SK-N-SH (cell line): ENCODE data around the gene TBC1D21. TPM values are rescaled to one million over a fixed set of nuclear protein-coding genes. Genes with fewer than 3 reads are reported as not detected.

Experiments
- CTCF ChIA-PET: fragments of 300-600, 350-600 bp; formaldehyde crosslinking; extraction: SDS; loops from one replicate; lab custom pipeline; 2021; lab: Yijun Ruan, JAX
- POLR2A ChIA-PET: fragments of 350-600 bp; sonication (Branson Sonifier 250); formaldehyde crosslinking; extraction: SDS; loops from one replicate; lab custom pipeline; 2020; ENCODE audit warnings: antibody characterized with exemption, inconsistent platforms; lab: Yijun Ruan, JAX
- DNase-seq: peaks from one replicate; pipeline ENCODE4 v3.0.0; 2012
- H2AFZ ChIP-seq: fragments of 200-600 bp; sonication (generic); 2 replicates; pipeline ENCODE4 v1.8.1; 2016; ENCODE audit warnings: antibody characterized with exemption, mild to moderate bottlenecking, low read depth
- H3F3A ChIP-seq: fragments of 200-600 bp; sonication (generic); replicated peaks from 2 replicates; pipeline ENCODE3; 2016; ENCODE audit warnings: antibody characterized with exemption, mild to moderate bottlenecking; ENCODE audit not compliant: insufficient read depth
- H3K27ac ChIP-seq, 2 experiments: fragments of 200-500 bp in 1 of 2; fragments of 200-600 bp in 1 of 2; sonication (Bioruptor generic) in 1 of 2; sonication (generic), shearing (Covaris generic) in 1 of 2; 2 replicates each; pipeline versions ENCODE4 v1.5.1 to v1.6.1; 2014 to 2016; ENCODE audit warnings: low read depth in 2 of 2, inconsistent platforms in 1 of 2, low read length in 1 of 2, mild to moderate bottlenecking in 1 of 2, mixed read lengths in 1 of 2
- H3K27me3 ChIP-seq: fragments of 200-600 bp; sonication (generic), shearing (Covaris generic); 2 replicates; pipeline ENCODE4 v1.6.1; 2016; ENCODE audit warnings: mixed run types; ENCODE audit not compliant: insufficient read depth
- H3K36me3 ChIP-seq, 2 experiments: fragments of 200-500 bp in 1 of 2; fragments of 200-600 bp in 1 of 2; sonication (Bioruptor generic) in 1 of 2; sonication (generic) in 1 of 2; replicated peaks in 1 of 2; 2 replicates each; pipeline versions ENCODE3 to v1.5.1; 2014 to 2016; ENCODE audit warnings: low read length in 1 of 2, mild to moderate bottlenecking in 1 of 2; ENCODE audit not compliant: insufficient read depth in 2 of 2, control insufficient read depth in 1 of 2
- H3K4me1 ChIP-seq, 2 experiments: fragments of 200-500 bp in 1 of 2; fragments of 200-600 bp in 1 of 2; sonication (Bioruptor generic) in 1 of 2; sonication (generic), shearing (Covaris generic) in 1 of 2; 2 replicates each; pipeline versions ENCODE4 v1.5.1 to v1.6.1; 2014 to 2016; ENCODE audit warnings: low read depth in 1 of 2, low read length in 1 of 2, mixed run types in 1 of 2; ENCODE audit not compliant: insufficient read depth in 2 of 2, control insufficient read depth in 1 of 2
- H3K4me2 ChIP-seq: fragments of 200-600 bp; sonication (generic), shearing (Covaris generic); 2 replicates; pipeline ENCODE4 v1.6.1; 2017; ENCODE audit warnings: mixed run types
- H3K4me3 ChIP-seq, 2 experiments: fragments of 200-500 bp in 1 of 2; fragments of 200-600 bp in 1 of 2; sonication (Bioruptor generic) in 1 of 2; sonication (generic), shearing (Covaris generic) in 1 of 2; 2 replicates each; pipeline versions ENCODE4 v1.5.1 to v1.8.1; 2014 to 2016; ENCODE audit warnings: low read depth in 2 of 2, inconsistent platforms in 1 of 2, low read length in 1 of 2, mild to moderate bottlenecking in 1 of 2, mixed read lengths in 1 of 2, moderate library complexity in 1 of 2
- H3K79me2 ChIP-seq: fragments of 200-600 bp; sonication (generic); 2 replicates; pipeline ENCODE4 v1.8.1; 2017; ENCODE audit warnings: mild to moderate bottlenecking; ENCODE audit not compliant: insufficient read depth
- H3K9ac ChIP-seq: fragments of 200-600 bp; sonication (generic); 2 replicates; pipeline ENCODE4 v1.6.1; 2017; ENCODE audit warnings: mixed run types
- H3K9me2 ChIP-seq: fragments of 200-600 bp; sonication (generic); 2 replicates; pipeline ENCODE4 v1.6.1; 2017; ENCODE audit warnings: mixed run types
- H3K9me3 ChIP-seq: fragments of 200-600 bp; sonication (generic); 2 replicates; pipeline ENCODE4 v1.6.1; 2017; ENCODE audit warnings: mixed run types, mild to moderate bottlenecking, moderate library complexity
- H4K20me1 ChIP-seq: fragments of 200-600 bp; sonication (generic); 2 replicates; pipeline ENCODE4 v1.6.1; 2017; ENCODE audit warnings: mild to moderate bottlenecking, mixed run types; ENCODE audit not compliant: insufficient read depth
- CHD2 ChIP-seq: fragments of 150-350 bp; IDR thresholded peaks from 2 replicates; pipeline ENCODE4 v1.6.1; 2018; ENCODE audit warnings: low read length; ENCODE audit not compliant: partially characterized antibody
- ELF1 ChIP-seq: IDR thresholded peaks from 2 replicates; pipeline ENCODE4 v1.4.0; 2012
- FOXM1 ChIP-seq: IDR thresholded peaks from 2 replicates; pipeline ENCODE4 v1.4.0; 2012; ENCODE audit warnings: low read depth, mild to moderate bottlenecking
- GABPA ChIP-seq: IDR thresholded peaks from 2 replicates; pipeline ENCODE4 v1.4.0; 2012; ENCODE audit warnings: low read depth, mild to moderate bottlenecking
- MAX ChIP-seq: IDR thresholded peaks from 2 replicates; pipeline ENCODE4 v1.4.0; 2012; ENCODE audit warnings: low read depth
- NFIC ChIP-seq: IDR thresholded peaks from 2 replicates; pipeline ENCODE4 v1.4.0; 2012; ENCODE audit warnings: borderline replicate concordance
- PBX3 ChIP-seq: IDR thresholded peaks from 2 replicates; pipeline ENCODE4; 2012
- POLR2AphosphoS5 ChIP-seq: IDR thresholded peaks from 2 replicates; pipeline ENCODE4 v1.6.1; 2012; ENCODE audit warnings: low read depth, low read length
- RAD21 ChIP-seq: IDR thresholded peaks from 2 replicates; pipeline ENCODE4 v1.6.1; 2012; ENCODE audit warnings: mild to moderate bottlenecking, low read length
- RXRA ChIP-seq: IDR thresholded peaks from 2 replicates; pipeline ENCODE4 v1.4.0; 2012; ENCODE audit warnings: low read depth, mild to moderate bottlenecking, borderline replicate concordance
- TCF12 ChIP-seq: IDR thresholded peaks from 2 replicates; pipeline ENCODE4 v1.4.0; 2012
- TEAD4 ChIP-seq: IDR thresholded peaks from 2 replicates; pipeline ENCODE4 v1.4.0; 2012; ENCODE audit warnings: mild to moderate bottlenecking, borderline replicate concordance; ENCODE audit not compliant: insufficient read depth
- USF2 ChIP-seq: fragments of 150-350 bp; IDR thresholded peaks from 2 replicates; pipeline ENCODE4 v1.6.1; 2017; ENCODE audit warnings: antibody characterized with exemption, low read length, low read depth, borderline replicate concordance
- YY1 ChIP-seq: IDR thresholded peaks from 2 replicates; pipeline ENCODE4 v1.4.0; 2012; ENCODE audit warnings: low read depth, mild to moderate bottlenecking
- WGBS: methylation state at CpG from one replicate; pipeline ENCODE4 v1.1.6; 2017; ENCODE audit warnings: low lambda C conversion rate; 5-methylcytosine and 5-hydroxymethylcytosine counted together
- polyA plus RNA-seq, 3 experiments: library from polyadenylated mRNA; depleted of rRNA; stranded (reverse); fragments of >200 nt; gene quantifications; 2 replicates each; pipeline ENCODE4 v1.2.3, GENCODE V29; 2012
- TF ChIP-seq, protein P1 (sequence below): IDR thresholded peaks from 2 replicates; pipeline ENCODE4 v1.4.0; 2012; ENCODE audit warnings: low read depth, borderline replicate concordance
- TF ChIP-seq, protein P2 (sequence below): fragments of 150-350 bp; IDR thresholded peaks from 2 replicates; pipeline ENCODE4 v1.6.1; 2016; ENCODE audit warnings: mild to moderate bottlenecking, low read depth, low read length

Gene TBC1D21
- polyA plus RNA-seq, 1 of the 3 experiments (the other 2 are of a cell fraction): not detected

GRCh38 chr15:73867426-73867825 lies 5.9 kb upstream of the TBC1D21 start:
- no peaks in the 10 kb centered on the region for H4K20me1 ChIP-seq
- H3K9me2 ChIP-seq: no peaks in the 10 kb centered on the region
- 32% methylated on average over 3 of the region's 3 CpGs for WGBS
- H3K4me3 ChIP-seq: no peak overlapping the region
- H3K79me2 ChIP-seq: no peaks in the 10 kb centered on the region
- no peaks in the 10 kb centered on the region; the same call in 1 of the 2 replicates for H3K9me3 ChIP-seq
- CTCF ChIA-PET: interaction anchor here (0.8 to 3.8 kb wide), 5 partner anchors 15 to 41 kb away, joined by 3 to 13 read pairs (median 4); no protein-coding TSS in a partner anchor
- no peak for DNase-seq
- H3K27ac ChIP-seq: no peak overlapping the region
- no peak overlapping the region for H2AFZ ChIP-seq
- POLR2A ChIA-PET: no interaction called here
- TF ChIP-seq FOXM1 (no peak), YY1 (no peak), TEAD4 (no peak), RXRA (no peak), NFIC (no peak), USF2 (no peak), CHD2 (no peak), RAD21 (no peak), MAX (no peak), POLR2AphosphoS5 (no peak)
- TF ChIP-seq, protein P1, sequence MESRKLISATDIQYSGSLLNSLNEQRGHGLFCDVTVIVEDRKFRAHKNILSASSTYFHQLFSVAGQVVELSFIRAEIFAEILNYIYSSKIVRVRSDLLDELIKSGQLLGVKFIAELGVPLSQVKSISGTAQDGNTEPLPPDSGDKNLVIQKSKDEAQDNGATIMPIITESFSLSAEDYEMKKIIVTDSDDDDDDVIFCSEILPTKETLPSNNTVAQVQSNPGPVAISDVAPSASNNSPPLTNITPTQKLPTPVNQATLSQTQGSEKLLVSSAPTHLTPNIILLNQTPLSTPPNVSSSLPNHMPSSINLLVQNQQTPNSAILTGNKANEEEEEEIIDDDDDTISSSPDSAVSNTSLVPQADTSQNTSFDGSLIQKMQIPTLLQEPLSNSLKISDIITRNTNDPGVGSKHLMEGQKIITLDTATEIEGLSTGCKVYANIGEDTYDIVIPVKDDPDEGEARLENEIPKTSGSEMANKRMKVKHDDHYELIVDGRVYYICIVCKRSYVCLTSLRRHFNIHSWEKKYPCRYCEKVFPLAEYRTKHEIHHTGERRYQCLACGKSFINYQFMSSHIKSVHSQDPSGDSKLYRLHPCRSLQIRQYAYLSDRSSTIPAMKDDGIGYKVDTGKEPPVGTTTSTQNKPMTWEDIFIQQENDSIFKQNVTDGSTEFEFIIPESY: no peak
- TF ChIP-seq, protein P2, sequence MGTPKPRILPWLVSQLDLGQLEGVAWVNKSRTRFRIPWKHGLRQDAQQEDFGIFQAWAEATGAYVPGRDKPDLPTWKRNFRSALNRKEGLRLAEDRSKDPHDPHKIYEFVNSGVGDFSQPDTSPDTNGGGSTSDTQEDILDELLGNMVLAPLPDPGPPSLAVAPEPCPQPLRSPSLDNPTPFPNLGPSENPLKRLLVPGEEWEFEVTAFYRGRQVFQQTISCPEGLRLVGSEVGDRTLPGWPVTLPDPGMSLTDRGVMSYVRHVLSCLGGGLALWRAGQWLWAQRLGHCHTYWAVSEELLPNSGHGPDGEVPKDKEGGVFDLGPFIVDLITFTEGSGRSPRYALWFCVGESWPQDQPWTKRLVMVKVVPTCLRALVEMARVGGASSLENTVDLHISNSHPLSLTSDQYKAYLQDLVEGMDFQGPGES: no peak
- H3K4me1 ChIP-seq: no peaks in the 10 kb centered on the region; a peak in 1 of 4 replicates
- H3K27me3 ChIP-seq: peaks cover 15% of the 10 kb centered on the region; the same call in 1 of the 2 replicates
- H3F3A ChIP-seq: no peaks in the 10 kb centered on the region
- no peak overlapping the region for H3K9ac ChIP-seq
- no peak overlapping the region for H3K4me2 ChIP-seq
- H3K36me3 ChIP-seq: peaks cover 0 to 7% of the 10 kb centered on the region in 2 experiments

GRCh38 chr15:73867956-73868355 lies 5.4 kb upstream of the TBC1D21 start:
- no peaks in the 10 kb centered on the region for H4K20me1 ChIP-seq
- DNase-seq: no peak
- H3K9me2 ChIP-seq: no peaks in the 10 kb centered on the region
- no peak overlapping the region for H3K4me2 ChIP-seq
- no peaks in the 10 kb centered on the region; the same call in 1 of the 2 replicates for H3K9me3 ChIP-seq
- no peak overlapping the region for H3K9ac ChIP-seq
- no peak overlapping the region for H3K4me3 ChIP-seq
- TF ChIP-seq, protein P1: no peak
- TF ChIP-seq TCF12 (no peak), ELF1 (no peak), GABPA (no peak), YY1 (no peak), PBX3 (no peak)
- WGBS: 35% methylated on average over 2 of the region's 2 CpGs
- H3K27me3 ChIP-seq: peaks cover 15% of the 10 kb centered on the region; the same call in 1 of the 2 replicates
- no peaks in the 10 kb centered on the region for H3F3A ChIP-seq
- peaks cover 0 to 6% of the 10 kb centered on the region in 2 experiments for H3K36me3 ChIP-seq
- ChIA-PET POLR2A (no interaction called here), CTCF (interaction anchor here (0.8 to 3.8 kb wide), 5 partner anchors 9 to 185 kb away, joined by 3 to 13 read pairs (median 5); no protein-coding TSS in a partner anchor)
- no peak overlapping the region for H3K27ac ChIP-seq
- H3K79me2 ChIP-seq: no peaks in the 10 kb centered on the region
- no peak overlapping the region for H2AFZ ChIP-seq
- no peaks in the 10 kb centered on the region; a peak in 1 of 4 replicates for H3K4me1 ChIP-seq
